Ishikawa (cell line): ENCODE data around the gene MAD1L1.

Experiments used
- EP300 ChIP-seq: IDR thresholded peaks from 2 replicates; pipeline ENCODE4 v1.6.1; 2012; ENCODE audit warnings: borderline replicate concordance
- FOXM1 ChIP-seq: IDR thresholded peaks from 2 replicates; pipeline ENCODE4 v1.6.1; 2012; ENCODE audit warnings: low read depth, borderline replicate concordance
- NFIC ChIP-seq: IDR thresholded peaks from 2 replicates; pipeline ENCODE4 v1.6.1; 2012
- TAF1 ChIP-seq: IDR thresholded peaks from 2 replicates; pipeline ENCODE4 v1.6.1; 2012; ENCODE audit warnings: low read depth, mild to moderate bottlenecking
- YY1 ChIP-seq: IDR thresholded peaks from 2 replicates; pipeline ENCODE4 v1.6.1; 2012; ENCODE audit warnings: low read depth
- TF ChIP-seq, protein P1 (sequence below): IDR thresholded peaks from 2 replicates; pipeline ENCODE4 v1.6.1; 2012

DNA sequence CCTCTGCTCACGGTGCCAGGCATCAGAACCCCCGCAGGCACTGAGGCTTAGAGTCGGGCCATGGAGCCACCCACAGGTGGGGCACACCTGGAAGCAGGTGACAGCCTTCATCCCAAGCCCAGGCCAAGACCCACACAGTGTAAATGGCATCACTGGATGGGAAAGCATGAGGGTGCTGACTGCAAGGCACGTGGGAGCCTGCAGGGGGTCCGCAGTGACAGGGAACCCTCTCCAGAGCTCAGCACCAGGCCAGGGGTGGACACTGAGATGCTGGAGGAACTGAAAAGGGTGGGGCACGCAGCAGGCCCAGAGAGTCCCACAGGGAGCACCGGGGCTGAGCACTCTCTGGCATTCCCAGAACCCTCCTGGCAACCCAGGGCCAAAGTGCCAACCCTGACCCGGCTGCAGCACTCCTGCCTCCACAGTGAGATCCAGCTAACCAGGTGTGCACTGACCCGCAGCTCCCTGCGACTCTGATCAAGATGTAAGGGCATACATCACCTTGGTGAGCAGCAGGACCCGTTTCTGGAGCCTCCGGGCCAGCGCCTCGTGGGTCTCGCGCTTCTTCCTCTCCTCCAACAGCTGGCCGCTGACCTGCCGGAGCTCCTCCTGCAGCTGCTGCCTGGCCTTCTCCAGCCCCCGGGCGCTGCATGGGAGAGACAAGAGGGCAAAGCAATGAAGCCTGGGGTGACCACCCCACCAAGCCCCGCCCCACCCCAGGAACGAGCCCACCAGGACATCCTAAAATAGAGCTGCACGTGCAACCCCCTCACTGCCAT lies 163.9 kb downstream of the MAD1L1 start:
- TF ChIP-seq TAF1 (no peak), NFIC (no peak), EP300 (no peak), FOXM1 (no peak), YY1 (no peak)
- TF ChIP-seq, protein P1, sequence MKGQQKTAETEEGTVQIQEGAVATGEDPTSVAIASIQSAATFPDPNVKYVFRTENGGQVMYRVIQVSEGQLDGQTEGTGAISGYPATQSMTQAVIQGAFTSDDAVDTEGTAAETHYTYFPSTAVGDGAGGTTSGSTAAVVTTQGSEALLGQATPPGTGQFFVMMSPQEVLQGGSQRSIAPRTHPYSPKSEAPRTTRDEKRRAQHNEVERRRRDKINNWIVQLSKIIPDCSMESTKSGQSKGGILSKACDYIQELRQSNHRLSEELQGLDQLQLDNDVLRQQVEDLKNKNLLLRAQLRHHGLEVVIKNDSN, result no peak
